Endothelial cell of umbilical vein (primary cell): Measurements from ENCODE around the gene PI4KB. TPM values are rescaled to one million over a fixed set of nuclear protein-coding genes. Genes with fewer than 3 reads are reported as not detected.

Experiments
- BruUV-seq: library from RNA; stranded (reverse); fragments of 400-500 nt; replicated peaks from 2 replicates; lab custom pipeline; 2021; lab: Mats Ljungman, UMichigan
- CTCF ChIA-PET: fragments of 300-600, 350-600 bp; sonication (Branson Sonifier 250); formaldehyde crosslinking; loops from one replicate; lab custom pipeline; 2021; ENCODE audit warnings: antibody characterized with exemption, inconsistent platforms; lab: Charles Lee
- POLR2A ChIA-PET: fragments of 300-600, 350-600 bp; sonication (Branson Sonifier 250); formaldehyde crosslinking; loops from one replicate; lab custom pipeline; 2021; ENCODE audit warnings: antibody characterized with exemption, inconsistent platforms; lab: Charles Lee
- DNase-seq: peaks from one replicate; pipeline ENCODE4 v3.0.0-alpha.2; 2011; ENCODE audit warnings: low read depth, low spot score
- FAIRE-seq: peaks from 2 replicates; lab custom pipeline; 2011; peaks lifted over from hg19 to GRCh38; lab: Jason Lieb, UNC
- H2AFZ ChIP-seq: 2 replicates; pipeline ENCODE4 v1.6.0; 2012; ENCODE audit warnings: low read depth, low read length, control low read depth, inconsistent platforms
- H3K27ac ChIP-seq: 2 replicates; pipeline ENCODE4 v1.5.1; 2011; ENCODE audit warnings: low read depth, mild to moderate bottlenecking, control low read depth, low read length, moderate library complexity; ENCODE audit not compliant: insufficient read depth
- H3K27me3 ChIP-seq, 2 experiments: 2 replicates each; pipeline versions ENCODE4 v1.6.0 to v1.6.1; 2011; ENCODE audit warnings: low read length in 2 of 2, mixed read lengths in 1 of 2; ENCODE audit not compliant: control insufficient read depth in 2 of 2, insufficient read depth in 2 of 2
- H3K36me3 ChIP-seq, 2 experiments: 2 replicates in 1 of 2; 3 replicates in 1 of 2; pipeline ENCODE4 v1.5.1; 2011; ENCODE audit warnings: low read length in 2 of 2, mild to moderate bottlenecking in 1 of 2, moderate library complexity in 1 of 2; ENCODE audit not compliant: control insufficient read depth in 2 of 2, insufficient read depth in 2 of 2; ENCODE audit errors: extremely low read depth in 1 of 2
- H3K4me1 ChIP-seq: 3 replicates; pipeline ENCODE4 v1.5.1; 2011; ENCODE audit warnings: mild to moderate bottlenecking, low read length; ENCODE audit not compliant: control insufficient read depth, insufficient read depth; ENCODE audit errors: extremely low read depth
- H3K4me2 ChIP-seq: 2 replicates; pipeline ENCODE4 v1.6.1; 2011; ENCODE audit warnings: low read length, control low read depth, mixed read lengths; ENCODE audit not compliant: insufficient read depth
- H3K4me3 ChIP-seq, 3 experiments: fragments of 200-600 bp in 1 of 3; sonication (generic), shearing (Covaris generic) in 1 of 3; replicated peaks in 1 of 3; 2 replicates each; pipeline ENCODE4 v1.5.1; 2011 to 2016; ENCODE audit warnings: control low read depth in 3 of 3, low read length in 3 of 3, mild to moderate bottlenecking in 2 of 3, inconsistent platforms in 1 of 3, low read depth in 1 of 3, moderate library complexity in 1 of 3; ENCODE audit not compliant: insufficient read depth in 1 of 3
- H3K79me2 ChIP-seq: 2 replicates; pipeline ENCODE4 v1.6.0; 2012; ENCODE audit warnings: low read length, inconsistent platforms; ENCODE audit not compliant: control insufficient read depth, insufficient read depth
- H3K9ac ChIP-seq: replicated peaks from 2 replicates; pipeline ENCODE3; 2011; ENCODE audit warnings: low read length, control low read depth; ENCODE audit not compliant: insufficient read depth; ENCODE audit errors: extremely low read depth
- H3K9me1 ChIP-seq: replicated peaks from 3 replicates; pipeline ENCODE4 v1.6.0; 2011; ENCODE audit warnings: mild to moderate bottlenecking, low read length; ENCODE audit not compliant: control insufficient read depth, insufficient read depth; ENCODE audit errors: extremely low read depth
- H3K9me3 ChIP-seq: replicated peaks from 2 replicates; pipeline ENCODE4 v1.5.1; 2012; ENCODE audit warnings: low read length, inconsistent platforms; ENCODE audit not compliant: control insufficient read depth, insufficient read depth
- H4K20me1 ChIP-seq: replicated peaks from 2 replicates; pipeline ENCODE3; 2011; ENCODE audit warnings: mild to moderate bottlenecking, low read length; ENCODE audit not compliant: control insufficient read depth, insufficient read depth; ENCODE audit errors: extremely low read depth
- EZH2 ChIP-seq: IDR thresholded peaks from 2 replicates; pipeline ENCODE4 v1.6.1; 2012; ENCODE audit warnings: borderline replicate concordance, low read depth, mild to moderate bottlenecking, moderate library complexity, low read length, inconsistent platforms; ENCODE audit not compliant: severe bottlenecking
- FOS ChIP-seq: IDR thresholded peaks from 2 replicates; pipeline ENCODE4 v1.6.1; 2011; ENCODE audit warnings: mild to moderate bottlenecking, low read length, moderate library complexity, borderline replicate concordance; ENCODE audit not compliant: insufficient read depth
- GATA2 ChIP-seq: IDR thresholded peaks from 2 replicates; pipeline ENCODE4 v1.7.0; 2011; ENCODE audit warnings: low read depth, mild to moderate bottlenecking, moderate library complexity, mixed read lengths, low read length; ENCODE audit not compliant: insufficient read length, insufficient read depth
- JUN ChIP-seq: IDR thresholded peaks from 2 replicates; pipeline ENCODE4 v1.6.1; 2011; ENCODE audit warnings: borderline replicate concordance, low read depth; ENCODE audit not compliant: insufficient read length, insufficient read depth
- MYC ChIP-seq: IDR thresholded peaks from one replicate; pipeline ENCODE4 v1.6.1; 2011; ENCODE audit warnings: mild to moderate bottlenecking, low read depth, low read length
- POLR2A ChIP-seq: IDR thresholded peaks from 2 replicates; pipeline ENCODE4 v1.6.1; 2012; ENCODE audit warnings: low read depth, mild to moderate bottlenecking, control low read depth, low read length
- POLR2AphosphoS5 ChIP-seq: IDR thresholded peaks from 2 replicates; pipeline ENCODE4 v1.6.1; 2012; ENCODE audit warnings: low read depth, mild to moderate bottlenecking, control low read depth, low read length, moderate library complexity; ENCODE audit not compliant: insufficient read depth
- dilution Hi-C: fragments of 300-500 bp; cut with MboI; formaldehyde crosslinking; loops from one replicate; pipeline ENCODE4 v1.15.0; 2019; ENCODE audit warnings: low sequenced_read_pairs; ENCODE audit not compliant: extremely low pct_ligation_motif_present
- intact Hi-C: fragments of 100-400 bp; cut with micrococcal nuclease; formaldehyde crosslinking; loops from one replicate; pipeline ENCODE4 v1.10.0; 2022
- polyA plus RNA-seq, 4 experiments: library from polyadenylated mRNA; depleted of rRNA in 3 of 4; stranded (reverse) in 3 of 4; unstranded in 1 of 4; fragments of >200 nt; gene quantifications; 2 replicates each; pipeline versions ENCODE4 v1.2.1 to v1.2.3, GENCODE V29; 2011 to 2012; ENCODE audit warnings: missing spikeins in 1 of 4
- total RNA-seq: library from RNA; stranded (reverse); gene quantifications from 2 replicates; pipeline ENCODE4 v1.2.3, GENCODE V29; 2021
- TF ChIP-seq, protein P1 (sequence below): IDR thresholded peaks from 2 replicates; pipeline ENCODE4 v1.6.1; 2011; ENCODE audit not compliant: insufficient read depth, insufficient read length
- TF ChIP-seq, protein P2 (sequence below), 2 donors: IDR thresholded peaks; 1 replicate in 1 of 2; 2 replicates in 1 of 2; pipeline ENCODE4 v1.5.1; 2011; ENCODE audit warnings: low read length in 2 of 2, mild to moderate bottlenecking in 2 of 2, moderate library complexity in 2 of 2, control low read depth in 1 of 2, inconsistent platforms in 1 of 2, low read depth in 1 of 2; ENCODE audit not compliant: insufficient read depth in 1 of 2; ENCODE audit errors: extremely low read depth in 1 of 2

The PI4KB gene
- total and polyA plus RNA-seq, 2 donors (not counting 3 experiments of a cell fraction or from before 2014, with no cell fraction given) = 60.9 to 67.8 TPM

DNA sequence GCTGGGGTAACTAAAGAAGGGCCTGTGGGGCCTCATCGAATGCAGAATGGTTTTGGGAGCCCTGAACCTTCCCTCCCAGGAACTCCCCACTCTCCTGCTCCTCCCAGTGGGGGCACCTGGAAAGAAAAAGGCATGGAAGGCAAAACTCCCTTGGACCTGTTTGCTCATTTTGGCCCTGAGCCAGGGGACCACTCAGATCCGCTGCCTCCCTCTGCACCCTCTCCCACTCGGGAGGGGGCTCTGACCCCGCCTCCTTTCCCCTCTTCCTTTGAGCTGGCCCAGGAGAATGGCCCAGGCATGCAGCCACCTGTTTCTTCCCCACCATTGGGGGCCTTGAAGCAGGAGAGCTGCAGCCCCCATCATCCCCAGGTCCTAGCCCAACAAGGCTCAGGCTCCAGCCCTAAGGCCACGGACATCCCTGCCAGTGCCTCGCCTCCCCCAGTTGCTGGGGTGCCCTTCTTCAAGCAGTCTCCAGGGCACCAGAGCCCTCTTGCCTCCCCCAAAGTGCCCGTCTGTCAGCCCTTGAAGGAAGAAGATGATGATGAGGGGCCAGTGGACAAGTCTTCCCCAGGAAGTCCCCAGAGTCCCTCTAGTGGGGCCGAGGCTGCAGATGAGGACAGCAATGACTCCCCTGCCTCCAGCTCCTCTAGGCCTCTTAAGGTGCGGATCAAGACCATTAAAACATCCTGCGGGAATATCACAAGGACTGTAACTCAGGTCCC lies 40.4 kb downstream of the PI4KB start:
- dilution Hi-C loops (no loop called here), intact Hi-C loops (no loop called here)
- POLR2A ChIA-PET = no interaction called here
- no TSS peak for BruUV-seq
- Histone ChIP-seq H3K4me2 (no peak overlapping the region), H3K27me3 (no peaks in the 10 kb centered on the region), H3K36me3 (peaks cover 0 to 52% of the 10 kb centered on the region in 2 experiments), H4K20me1 (no peaks in the 10 kb centered on the region), H3K4me1 (peaks cover 6% of the 10 kb centered on the region), H3K9me3 (no peaks in the 10 kb centered on the region), H3K9ac (no peak overlapping the region), H2AFZ (no peak overlapping the region), H3K79me2 (peaks cover 8% of the 10 kb centered on the region), H3K9me1 (no peaks in the 10 kb centered on the region), H3K4me3 (no peak overlapping the region), H3K27ac (no peak overlapping the region)
- FAIRE-seq (no peak), DNase-seq (no peak)
- TF ChIP-seq MYC (no peak), POLR2A (no peak), FOS (no peak), GATA2 (no peak), EZH2 (no peak), JUN (no peak), POLR2AphosphoS5 (no peak)
- TF ChIP-seq, protein P1, sequence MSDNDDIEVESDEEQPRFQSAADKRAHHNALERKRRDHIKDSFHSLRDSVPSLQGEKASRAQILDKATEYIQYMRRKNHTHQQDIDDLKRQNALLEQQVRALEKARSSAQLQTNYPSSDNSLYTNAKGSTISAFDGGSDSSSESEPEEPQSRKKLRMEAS = no peak
- TF ChIP-seq, protein P2, sequence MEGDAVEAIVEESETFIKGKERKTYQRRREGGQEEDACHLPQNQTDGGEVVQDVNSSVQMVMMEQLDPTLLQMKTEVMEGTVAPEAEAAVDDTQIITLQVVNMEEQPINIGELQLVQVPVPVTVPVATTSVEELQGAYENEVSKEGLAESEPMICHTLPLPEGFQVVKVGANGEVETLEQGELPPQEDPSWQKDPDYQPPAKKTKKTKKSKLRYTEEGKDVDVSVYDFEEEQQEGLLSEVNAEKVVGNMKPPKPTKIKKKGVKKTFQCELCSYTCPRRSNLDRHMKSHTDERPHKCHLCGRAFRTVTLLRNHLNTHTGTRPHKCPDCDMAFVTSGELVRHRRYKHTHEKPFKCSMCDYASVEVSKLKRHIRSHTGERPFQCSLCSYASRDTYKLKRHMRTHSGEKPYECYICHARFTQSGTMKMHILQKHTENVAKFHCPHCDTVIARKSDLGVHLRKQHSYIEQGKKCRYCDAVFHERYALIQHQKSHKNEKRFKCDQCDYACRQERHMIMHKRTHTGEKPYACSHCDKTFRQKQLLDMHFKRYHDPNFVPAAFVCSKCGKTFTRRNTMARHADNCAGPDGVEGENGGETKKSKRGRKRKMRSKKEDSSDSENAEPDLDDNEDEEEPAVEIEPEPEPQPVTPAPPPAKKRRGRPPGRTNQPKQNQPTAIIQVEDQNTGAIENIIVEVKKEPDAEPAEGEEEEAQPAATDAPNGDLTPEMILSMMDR (IDR thresholded peaks at IDR 0.05; ENCODE audit: extremely low read depth in 1 of 2, insufficient read depth in 1 of 2, low read depth in 1 of 2, low read length in 2 of 2) = no peak
- CTCF ChIA-PET = interaction anchor here (1.1 kb wide), 1 partner anchor 14 kb away, joined by 5 read pairs; no protein-coding TSS in a partner anchor
